GM18520 (cell line): Measurements from ENCODE around the gene METTL3.

Source experiments
- ATAC-seq: cut with Tn5 transposase; IDR thresholded peaks from one replicate; pipeline ENCODE4 v1.9.1; 2021; ENCODE audit not compliant: unreplicated experiment

Gene METTL3

GRCh38 chr14:21476925-21477681 lies 34.0 kb downstream of the METTL3 start, which contains the start of the genes RAB2B and TOX4:
RAB2B (minus strand) TSS chr14:21476959; CDS start chr14:21476872, 87 bp downstream.
TOX4 (plus strand) TSS chr14:21477195; CDS start chr14:21477279, 84 bp downstream.
- ATAC-seq, result peak; percentile 100

- peak; percentile 3 for ATAC-seq
Measured at GRCh38 chr14:21476523-21476924, 34.6 kb downstream of the METTL3 start.

GRCh38 chr14:21475767-21476522 lies 35.2 kb downstream of the METTL3 start:
- no peak for ATAC-seq

GRCh38 chr14:21467616-21468015 lies 43.5 kb downstream of the METTL3 start:
- no peak for ATAC-seq

GRCh38 chr14:21455912-21456667 lies 55.0 kb downstream of the METTL3 start, which contains the start of gene CHD8:
CHD8 (minus strand) TSS chr14:21456123; CDS start chr14:21431643, 24,480 bp downstream.
- peak; percentile 95 for ATAC-seq

- ATAC-seq, result no peak
Measured at GRCh38 chr14:21455592-21455911, 55.6 kb downstream of the METTL3 start.

GRCh38 chr14:21454843-21455544 lies 56.1 kb downstream of the METTL3 start:
- ATAC-seq, result no peak

- no peak for ATAC-seq
Measured at GRCh38 chr14:21449899-21450216, 61.3 kb downstream of the METTL3 start.
